ENCODE results near the gene GABARAPL1.

DNA sequence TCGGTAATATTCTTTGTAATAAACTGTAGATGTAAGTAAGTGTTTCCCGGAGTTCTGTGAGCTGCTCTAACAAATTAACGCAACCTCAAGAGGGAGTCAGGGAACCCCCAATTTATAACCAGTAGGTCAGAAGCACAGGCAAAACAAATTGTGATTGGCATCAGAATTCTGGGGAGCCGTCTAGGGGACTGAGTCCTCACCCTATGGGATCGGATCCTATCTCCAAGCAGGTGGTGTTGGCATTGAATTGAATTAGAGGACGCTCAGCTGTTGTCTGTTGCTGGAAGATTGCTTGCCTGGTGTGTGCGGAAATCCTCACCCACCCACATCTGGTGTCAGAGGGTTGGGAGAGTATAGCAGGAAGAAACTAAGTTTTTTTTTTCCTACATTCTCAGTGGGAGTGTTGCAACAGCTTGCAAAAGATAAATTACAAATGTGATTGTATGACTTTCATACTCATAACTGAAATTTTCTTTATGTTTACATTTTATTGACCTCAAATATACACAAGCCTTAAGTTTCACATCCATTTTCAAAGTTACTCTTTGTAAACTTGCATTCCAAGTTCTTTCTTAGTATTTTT, 28.3 kb upstream of the GABARAPL1 start:
- TF ChIP-seq EP300 (IDR thresholded peaks at IDR 0.05) (no peak), POLR2A (IDR thresholded peaks at IDR 0.05) (no peak), POLR2AphosphoS5 (IDR thresholded peaks at IDR 0.05) (peak; percentile 72)
- TF ChIP-seq, protein P1, sequence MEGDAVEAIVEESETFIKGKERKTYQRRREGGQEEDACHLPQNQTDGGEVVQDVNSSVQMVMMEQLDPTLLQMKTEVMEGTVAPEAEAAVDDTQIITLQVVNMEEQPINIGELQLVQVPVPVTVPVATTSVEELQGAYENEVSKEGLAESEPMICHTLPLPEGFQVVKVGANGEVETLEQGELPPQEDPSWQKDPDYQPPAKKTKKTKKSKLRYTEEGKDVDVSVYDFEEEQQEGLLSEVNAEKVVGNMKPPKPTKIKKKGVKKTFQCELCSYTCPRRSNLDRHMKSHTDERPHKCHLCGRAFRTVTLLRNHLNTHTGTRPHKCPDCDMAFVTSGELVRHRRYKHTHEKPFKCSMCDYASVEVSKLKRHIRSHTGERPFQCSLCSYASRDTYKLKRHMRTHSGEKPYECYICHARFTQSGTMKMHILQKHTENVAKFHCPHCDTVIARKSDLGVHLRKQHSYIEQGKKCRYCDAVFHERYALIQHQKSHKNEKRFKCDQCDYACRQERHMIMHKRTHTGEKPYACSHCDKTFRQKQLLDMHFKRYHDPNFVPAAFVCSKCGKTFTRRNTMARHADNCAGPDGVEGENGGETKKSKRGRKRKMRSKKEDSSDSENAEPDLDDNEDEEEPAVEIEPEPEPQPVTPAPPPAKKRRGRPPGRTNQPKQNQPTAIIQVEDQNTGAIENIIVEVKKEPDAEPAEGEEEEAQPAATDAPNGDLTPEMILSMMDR (IDR thresholded peaks at IDR 0.05), result no peak
